Ureter (tissue), 1 donor: ENCODE measurements around the gene DNMT3A. TPM values are rescaled to one million over a fixed set of nuclear protein-coding genes. Genes with fewer than 3 reads are reported as not detected.

Source experiments
- DNase-seq: peaks from one replicate; pipeline ENCODE4 v3.0.0-alpha.2; 2020; ENCODE audit warnings: low spot score
- total RNA-seq: library from RNA; stranded (reverse); gene quantifications from one replicate; pipeline ENCODE4 v1.2.4, GENCODE V29; 2023
- donor health status: DM: yes; HTN: yes; CAD: no.

Gene DNMT3A
- total RNA-seq, 1 donor from 2014 or later: 40.1 TPM

DNA sequence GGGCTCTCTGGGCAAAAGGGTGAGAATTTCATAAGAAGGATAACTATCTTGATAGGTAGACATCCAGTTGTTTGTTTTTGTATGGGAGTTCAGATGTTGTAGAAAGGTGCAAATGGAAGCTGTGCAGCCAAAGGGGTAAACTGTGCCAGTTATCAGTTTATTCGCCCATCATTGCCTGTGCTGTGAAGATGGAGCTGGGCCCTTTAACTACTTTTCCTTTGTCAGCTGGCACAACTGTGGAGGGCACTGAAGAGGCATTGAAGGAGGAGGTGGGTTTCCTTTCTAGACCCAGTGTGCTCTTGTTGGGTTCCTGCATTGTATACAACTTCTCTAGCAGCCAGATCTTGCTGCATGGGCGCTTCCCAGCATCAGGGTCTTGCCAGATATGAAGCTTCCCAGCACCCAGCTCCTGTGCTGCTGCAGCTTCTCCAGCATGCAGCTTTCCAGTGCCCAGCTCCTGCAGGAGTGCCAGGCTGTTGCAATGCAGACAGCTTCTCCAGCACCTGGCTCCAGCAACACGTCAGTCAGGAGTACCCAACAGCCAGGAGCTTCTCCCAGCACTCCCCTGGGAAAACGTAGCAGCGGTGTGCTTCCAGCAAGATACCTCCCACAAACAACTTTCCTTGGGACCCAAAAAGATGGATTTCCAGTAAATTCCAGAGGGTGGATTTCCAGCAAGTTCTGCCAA lies 15.3 kb downstream of the DNMT3A start:
- no peak for DNase-seq

DNA sequence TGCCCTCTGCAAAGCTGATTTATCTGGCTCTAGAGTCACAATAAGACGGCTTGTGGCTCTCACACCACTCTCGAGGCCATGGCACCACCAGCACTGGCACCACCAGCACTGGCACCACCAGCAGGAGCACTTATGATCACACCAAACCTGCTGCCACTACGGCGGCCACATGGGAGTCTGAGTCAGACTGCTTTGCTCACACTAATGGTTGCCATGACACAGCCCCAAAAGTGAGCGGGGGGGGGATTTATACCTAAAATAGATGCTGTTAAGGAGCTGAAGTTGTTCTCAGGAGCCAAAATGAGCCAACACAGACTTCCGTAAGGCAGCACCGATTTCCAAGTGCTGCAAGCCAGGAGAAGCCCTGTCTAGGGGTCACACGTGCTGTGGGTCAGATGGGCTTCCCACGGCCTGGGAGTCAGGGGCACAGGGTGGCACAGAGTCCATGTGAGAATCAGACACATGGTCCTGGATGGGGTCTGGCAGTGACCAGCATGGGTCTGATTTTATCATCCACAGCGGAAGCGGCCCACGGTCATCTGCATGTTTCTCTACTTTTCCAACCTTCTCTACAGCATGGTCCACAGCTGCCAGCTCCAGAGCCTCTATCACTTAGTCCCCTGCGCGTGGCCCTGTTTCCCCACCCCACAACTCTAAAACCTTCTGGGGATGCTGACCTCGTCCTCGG lies 16.7 kb downstream of the DNMT3A start:
- DNase-seq: no peak

DNA sequence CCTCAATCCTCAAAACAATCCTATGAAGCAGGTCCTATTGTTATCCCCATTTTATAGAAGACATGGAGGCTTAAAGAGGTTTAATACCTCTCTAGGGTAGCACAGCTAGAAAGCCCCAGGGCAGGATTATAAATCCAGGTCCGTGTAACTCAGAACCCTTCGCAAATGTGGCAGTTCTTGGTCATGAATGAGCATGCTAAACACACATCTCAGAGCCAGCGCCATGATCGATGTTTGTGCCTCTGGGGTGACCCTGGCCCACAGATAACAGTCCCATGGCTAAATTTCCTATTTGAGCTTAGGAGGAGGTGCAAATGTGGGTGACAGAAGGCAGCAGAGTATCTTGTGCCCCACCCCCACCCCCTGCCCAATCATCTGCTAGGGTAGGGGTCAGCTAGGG lies 17.5 kb downstream of the DNMT3A start:
- DNase-seq: no peak

DNA sequence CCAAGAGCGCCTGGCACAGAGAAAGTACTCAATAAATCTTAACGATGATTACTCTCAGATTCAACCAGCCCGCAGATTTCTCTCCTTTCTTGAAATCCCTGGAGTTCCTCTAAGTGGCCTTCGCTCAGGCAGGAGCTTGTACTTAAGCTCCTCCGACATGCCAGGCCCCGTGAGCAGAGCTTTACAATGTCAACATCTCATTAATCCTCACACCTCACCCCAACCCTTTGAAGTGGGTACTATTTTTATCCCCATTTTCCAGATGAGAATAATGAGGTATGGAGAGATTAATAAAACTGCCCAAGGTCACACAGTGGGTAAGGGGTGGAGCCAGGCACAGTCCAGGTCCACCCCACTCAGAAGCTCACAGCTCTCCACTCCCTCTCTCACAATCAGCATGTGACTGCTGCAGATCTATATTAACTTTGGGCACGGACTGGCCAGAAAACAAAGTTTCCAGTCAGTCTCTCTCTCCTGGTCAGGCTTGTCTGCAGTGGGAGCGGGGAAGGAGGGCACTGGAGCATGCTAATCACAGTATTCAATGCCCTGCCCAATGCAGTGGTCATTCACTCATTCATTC lies 18.0 kb downstream of the DNMT3A start:
- DNase-seq: no peak

DNA sequence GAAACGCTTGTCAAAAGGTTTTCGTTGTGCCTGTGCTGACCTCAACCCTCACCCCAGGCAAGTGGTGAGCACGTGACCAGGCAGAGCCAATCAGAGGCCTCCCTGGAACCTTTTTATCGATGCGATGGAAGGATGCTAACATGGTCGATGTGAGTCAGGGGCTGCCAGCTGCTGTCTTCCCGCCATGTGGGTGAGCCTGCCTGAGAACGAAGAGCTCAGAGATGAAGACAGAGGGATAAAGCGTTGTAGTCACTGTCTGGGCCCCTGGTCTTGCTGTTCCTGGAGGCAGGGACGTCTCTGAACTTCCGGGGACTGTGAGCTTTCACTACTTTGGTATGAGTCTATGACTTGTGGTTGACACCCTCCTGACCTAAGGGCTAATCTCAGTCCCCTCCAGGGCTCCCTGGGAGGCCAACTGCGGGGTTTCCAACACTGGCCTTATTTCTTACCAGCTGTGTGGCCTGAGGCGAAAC lies 18.6 kb downstream of the DNMT3A start:
- DNase-seq: no peak

DNA sequence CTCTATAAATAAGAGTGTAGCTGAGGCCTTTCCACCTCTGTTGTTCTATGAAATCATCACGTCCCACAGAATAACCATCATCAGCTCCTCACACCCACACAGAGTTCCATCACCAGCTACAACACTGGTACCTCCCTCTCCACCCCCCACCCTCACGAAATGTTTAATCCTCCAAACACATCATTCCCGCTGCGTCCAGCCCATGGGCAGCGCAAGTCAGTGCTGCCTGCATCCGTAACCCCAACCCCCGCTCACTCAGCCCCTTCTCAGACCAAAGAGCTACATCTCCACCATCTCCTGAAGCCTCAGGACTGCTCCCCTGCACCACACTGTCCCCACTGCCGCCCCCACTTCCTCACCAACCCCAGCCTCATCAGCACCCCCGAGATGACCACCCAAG lies 19.4 kb downstream of the DNMT3A start:
- DNase-seq: no peak

DNA sequence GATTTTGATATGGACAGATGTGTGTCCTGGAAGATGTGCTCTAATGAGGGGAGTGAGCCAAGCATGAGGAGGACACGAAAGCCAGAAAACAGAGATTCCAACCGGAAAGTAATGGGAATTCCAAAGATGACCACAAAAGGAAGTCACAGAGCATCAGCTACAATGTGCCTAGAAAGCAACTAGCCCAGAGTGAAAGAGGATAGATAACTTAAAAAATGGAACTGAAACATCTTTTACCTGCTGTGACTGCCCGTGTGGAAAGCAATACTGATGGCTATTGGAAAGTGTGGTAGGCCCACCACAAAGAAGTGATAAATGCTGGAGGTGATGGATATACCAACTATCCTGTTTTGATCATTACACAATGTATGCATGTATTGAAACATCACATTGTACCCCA lies 21.6 kb downstream of the DNMT3A start:
- no peak for DNase-seq

DNA sequence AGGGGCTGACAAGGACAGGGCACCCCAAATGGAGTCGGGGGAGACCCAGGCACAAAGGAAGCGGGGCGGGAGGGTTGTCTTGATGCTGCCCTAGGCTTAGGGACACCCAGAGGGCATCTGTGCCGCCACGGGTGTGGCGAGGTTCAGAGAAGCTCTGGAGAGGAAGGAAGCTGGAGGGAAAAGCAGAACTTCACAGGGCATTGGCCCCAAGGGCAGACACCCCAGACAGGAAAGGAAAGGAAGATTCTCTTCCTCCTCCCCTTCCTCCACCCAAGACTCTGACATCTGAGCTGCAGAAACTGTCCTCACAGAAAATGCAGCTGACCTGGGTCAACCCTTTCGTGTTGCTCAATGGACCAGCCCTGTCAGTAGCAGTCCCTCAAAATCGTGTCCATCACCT lies 25.6 kb downstream of the DNMT3A start:
- no peak for DNase-seq

DNA sequence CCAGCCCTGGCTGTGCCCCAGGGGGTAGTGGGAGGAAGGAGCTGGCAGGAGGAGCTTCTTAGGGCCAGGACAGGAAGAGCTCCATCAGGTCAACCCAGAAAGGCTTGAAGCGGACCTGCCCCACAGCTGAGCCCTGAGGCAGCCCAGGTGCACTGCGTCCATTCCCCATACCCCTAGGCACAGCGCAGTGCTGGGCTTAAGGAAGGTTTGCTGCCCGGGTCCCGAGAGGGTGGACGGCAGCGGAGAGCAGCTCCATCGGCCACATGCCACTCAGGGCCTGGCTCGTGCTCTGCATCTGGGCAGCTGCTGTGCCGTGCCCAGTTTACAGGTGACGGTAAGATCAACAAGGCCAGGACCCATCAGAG lies 26.4 kb downstream of the DNMT3A start:
- DNase-seq: no peak

DNA sequence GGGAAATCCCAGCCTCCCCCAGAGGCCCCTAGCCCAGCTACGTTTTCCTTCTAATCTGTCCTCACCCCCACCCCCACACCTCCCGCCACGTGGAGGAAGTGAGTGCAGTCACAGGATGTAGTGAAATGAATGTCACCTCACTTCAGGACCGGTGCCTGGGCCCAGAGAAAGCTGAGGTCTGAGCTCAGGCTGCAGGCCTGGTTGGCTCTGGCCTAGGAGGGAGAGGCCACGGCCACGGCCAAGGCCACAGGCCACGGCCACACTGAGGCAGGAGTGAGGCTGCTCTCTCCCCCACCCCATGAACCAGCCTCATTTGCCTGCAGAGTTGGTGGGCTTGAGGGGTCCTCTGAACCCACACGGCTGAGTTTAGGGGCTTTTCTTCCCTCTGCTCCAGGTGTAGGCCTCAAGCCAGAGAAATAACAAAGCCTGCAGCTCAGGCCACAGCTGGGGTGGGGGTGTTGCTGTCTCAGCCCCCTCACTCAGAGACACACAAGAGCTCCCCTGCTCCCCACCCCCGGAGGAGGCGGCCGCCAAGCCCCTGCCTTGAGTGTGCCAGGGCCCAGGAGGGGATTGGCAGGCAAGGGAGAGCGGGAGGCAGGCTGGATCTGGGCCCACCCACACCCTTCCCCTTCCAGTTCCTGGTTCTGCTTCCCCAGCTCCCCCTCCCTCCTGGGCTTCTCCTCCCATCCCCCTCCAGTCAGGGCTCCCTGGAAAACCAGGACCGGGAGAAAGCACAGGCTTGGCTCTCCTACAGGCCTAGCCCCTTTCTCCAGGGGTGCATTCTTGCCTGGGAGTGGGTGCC lies 27.0 kb downstream of the DNMT3A start:
- DNase-seq: no peak

DNA sequence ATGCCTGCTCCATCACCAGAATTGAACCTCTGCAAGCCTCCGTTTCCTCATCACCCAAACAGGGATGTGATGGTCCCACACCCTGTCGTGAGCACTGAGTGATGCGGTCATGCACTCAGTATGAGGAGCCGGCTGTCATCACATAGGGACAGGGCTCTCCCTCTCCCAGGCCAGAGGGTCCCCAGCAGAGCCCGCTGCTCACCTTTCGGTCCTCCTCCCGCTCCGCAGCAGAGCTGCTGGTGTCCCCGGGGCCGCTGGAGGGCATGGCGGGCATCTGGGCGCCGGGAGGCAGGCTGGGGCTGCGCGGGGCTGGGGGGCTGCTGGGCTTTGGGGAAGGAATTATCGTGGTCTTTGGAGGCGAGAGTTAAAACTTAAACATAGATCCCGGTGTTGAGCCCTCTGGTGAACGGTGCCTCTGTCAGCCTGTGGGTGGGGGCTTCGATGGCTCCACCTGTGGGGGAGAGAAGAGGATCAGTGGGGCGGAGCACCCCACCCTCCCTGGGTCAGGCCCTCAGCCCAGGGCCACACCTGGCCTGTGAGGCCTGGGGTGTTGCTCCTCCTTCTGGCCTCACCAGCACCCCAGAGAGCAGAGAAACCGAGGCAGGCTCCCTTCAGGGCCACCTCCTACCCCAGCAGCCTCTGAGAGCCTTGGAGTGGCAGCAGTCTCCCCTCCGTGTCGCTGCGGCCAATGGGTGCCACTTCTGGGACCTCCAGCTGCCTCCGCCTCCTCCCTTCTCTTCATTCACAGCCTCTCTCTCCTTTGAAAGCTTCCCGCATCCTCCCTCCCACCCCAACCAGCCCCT lies 27.8 kb downstream of the DNMT3A start:
- DNase-seq: no peak

DNA sequence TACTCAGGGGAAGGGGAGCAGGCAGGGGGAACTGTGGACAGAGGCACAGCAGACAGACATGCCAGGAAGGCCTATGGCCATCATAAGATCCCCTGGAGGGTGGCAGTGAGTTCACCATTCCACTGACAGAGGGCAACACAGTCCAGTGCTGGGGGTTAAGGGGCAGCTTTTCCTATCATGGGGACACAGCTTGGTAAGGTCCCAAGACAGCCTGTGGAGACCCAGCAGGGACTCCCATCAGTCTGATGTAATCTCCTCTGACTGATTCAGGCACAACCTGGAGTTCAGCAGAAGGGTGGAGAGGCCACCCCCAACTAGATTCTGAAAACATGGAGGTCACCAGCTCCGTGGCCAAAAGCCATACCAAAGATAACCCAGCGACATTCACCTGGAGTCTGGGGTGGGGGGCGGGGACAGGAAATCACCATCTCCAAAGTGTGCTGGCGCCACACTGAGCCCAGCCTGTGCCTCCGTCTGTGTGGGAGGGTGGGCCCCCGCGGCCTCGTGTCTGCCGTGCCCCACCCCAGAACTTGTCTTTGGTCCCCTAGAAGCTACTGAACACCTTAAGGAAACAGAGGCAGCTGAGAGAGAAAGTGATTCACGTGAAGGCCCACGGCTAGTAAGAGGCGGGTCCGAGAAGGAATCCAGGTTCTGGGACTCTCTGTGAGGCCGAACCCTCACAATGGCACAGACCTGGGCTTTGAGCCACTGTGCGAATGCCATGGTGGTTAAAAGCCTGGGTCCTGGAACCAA lies 28.6 kb downstream of the DNMT3A start:
- no peak for DNase-seq

DNA sequence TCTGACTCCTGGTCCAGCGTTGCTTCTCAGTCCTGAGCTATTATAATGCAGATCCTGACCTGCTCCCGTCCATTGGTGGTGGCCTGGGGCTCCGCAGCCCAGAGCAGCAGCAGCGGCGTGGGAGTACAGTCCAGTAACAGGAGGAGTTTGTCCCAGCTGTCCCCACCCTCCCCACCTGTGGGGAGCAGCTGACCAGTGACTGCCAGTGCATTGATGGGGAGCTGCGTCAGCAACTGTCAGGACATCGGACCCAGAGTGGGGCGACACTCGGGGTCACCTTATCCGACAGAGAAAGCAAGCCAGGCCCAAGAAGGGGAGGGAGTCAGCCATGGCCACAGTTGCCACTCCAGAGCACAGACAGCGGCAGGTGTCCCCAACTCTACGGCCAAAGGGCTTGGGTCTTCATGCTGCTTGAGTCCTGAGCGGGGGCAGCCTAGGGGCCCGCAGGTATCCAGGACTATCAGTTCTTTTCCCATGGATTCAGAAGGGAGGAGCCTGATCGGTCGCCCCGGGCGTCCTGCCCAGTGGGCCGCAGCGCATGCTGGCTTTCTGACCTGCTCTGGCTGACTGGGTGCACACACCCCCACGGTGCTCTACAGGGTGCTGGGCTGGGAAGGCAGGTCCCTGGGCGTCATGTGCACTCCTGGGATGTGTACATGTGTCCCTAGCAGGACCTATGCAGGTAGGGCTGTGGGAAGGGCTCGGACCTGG lies 29.7 kb downstream of the DNMT3A start:
- no peak for DNase-seq

DNA sequence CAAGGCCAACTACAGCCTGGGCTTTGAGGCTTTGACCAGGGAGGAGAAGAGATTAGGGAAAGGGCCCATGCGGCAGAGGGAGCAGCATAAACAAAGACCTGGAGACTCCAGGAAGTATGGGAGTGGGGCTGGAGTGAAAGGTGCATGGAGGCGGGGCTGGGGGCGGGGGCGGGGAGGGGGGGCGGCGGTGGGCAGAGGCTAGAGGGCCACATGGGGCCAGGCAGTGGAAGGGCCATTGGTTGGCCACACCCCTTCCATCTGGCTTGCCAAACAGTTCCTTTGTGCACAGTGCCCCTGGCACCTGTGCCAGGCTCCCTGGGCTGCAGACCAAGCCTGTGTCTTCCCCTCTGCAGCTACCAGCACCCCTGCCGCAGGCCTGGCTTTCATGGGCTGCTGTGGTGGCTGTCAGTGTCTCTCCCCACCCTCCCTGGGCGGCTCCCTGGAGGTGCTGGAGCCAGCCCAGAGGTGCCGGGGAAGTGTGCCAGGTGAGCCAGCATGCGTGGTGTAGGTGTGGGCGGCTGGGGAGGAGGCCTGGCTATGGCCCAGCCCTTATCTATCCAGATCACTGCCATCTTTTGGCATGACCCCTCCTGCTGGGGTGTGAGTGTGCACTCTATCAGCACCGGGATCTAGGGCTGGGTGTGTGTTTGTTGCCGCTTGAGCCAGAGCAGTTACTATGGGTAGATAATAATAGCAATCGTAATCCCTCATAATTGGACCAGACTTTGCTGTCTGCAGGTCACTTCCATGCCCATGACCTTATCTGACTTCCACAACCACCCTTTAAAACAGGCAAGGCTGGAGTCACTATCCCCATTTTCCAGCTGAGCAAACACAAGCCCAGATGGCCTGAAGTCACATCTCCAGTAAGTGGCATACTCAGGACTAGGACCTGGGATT lies 30.5 kb downstream of the DNMT3A start:
- no peak for DNase-seq

DNA sequence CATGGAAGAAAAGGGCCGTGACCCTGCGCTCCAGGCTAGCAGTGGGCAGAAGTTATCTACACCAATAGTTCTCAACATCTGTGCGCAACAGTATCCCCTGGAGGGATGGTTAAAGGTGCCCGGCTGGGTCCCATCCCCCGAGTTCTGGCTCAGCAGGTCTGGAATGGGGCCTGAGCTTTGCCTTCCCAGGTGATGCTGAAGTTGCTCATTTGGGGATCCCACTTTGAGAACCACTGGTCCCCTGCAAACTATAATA lies 31.1 kb downstream of the DNMT3A start:
- DNase-seq: no peak

DNA sequence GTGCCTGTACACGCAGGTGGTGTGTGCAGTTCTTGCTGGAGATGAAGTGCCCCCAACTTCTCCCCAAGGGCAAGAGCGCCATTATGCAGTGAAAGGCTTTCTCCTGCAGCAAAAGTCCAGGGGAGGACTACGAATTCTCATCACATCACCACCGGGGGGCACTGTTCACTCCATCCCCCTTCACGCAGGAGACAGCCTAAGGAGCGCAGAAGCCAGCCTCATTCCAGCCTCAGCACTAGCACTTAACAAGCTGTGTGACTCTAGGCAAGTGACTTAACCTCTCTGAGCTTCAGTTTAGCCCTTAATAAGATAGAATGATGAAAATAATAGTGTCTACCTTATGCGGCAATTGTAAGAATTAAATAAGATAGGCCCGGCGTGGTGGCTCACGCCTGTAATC lies 32.3 kb downstream of the DNMT3A start:
- DNase-seq: no peak

DNA sequence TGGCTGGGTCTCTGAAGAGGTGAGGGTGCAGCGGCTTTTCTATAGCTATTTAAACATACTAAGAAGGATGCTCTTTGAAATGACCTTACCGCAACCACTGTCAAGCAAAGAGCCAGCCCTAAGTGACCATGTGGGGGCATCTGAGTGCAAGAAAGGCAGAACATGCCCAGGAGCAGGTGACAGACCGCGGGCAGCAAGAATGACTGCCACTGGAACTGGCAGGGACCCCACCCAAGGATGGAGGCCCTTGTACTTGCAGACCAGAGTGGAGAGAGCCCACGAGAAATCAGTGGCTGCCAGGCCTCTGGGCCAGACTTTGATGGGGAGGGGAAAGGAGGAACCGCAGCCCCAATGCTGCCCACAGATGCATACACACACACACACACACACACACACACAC lies 33.1 kb downstream of the DNMT3A start:
- DNase-seq: no peak

DNA sequence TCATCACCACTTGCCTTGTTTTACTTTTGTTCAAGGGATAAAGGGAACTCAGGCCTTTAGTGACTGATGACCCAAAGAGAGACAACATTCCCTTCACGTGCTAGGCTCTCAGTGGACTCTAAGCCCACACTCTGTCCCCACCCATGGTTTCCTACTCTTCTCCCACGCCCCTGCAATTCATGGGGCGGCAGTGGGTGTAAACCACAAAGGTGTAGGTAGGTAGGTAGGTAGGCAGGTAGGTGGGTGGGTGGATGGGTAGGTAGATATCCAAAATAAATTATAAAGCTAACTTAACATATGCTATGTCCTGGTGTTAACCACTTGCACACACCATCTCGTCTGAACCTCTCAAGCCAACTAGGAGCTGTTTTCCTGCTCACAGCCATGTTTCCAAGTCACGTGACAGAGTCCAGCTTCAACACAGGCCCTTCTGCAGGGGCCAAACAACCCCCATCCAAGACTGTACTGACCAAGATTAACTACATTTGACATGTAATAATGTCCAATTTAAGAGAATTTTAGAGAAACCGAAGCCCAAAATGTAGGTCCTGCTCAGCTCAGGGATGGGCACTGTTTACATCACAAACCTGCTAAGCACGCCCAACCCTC lies 33.7 kb downstream of the DNMT3A start:
- DNase-seq: no peak

DNA sequence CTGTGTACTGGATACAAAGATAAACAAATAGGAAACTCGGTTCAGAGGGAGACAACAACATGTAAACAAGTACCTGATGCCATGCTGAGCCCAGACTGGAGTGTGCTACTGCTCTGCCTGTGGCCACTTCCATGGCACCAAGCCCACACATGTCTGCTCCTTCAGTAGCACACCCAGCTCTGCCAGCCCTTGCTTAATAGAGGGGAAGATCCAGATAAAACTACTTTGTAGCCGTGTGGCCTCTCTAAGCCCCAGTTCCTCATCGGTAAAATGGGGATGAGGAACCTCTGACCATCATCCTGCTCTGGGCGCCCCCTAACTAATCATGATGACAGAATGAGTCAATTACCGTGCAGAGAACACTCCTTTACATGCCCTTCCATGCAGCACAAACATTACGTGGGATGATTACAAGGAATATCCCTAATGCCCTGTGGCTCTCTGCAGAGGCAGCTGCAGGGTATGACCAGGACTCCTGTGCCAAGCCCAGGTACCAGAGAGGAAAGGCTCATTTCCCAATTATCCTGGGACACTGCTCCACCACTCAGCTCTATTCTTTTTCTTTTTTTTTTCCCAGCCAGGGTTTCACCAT lies 34.9 kb downstream of the DNMT3A start:
- no peak for DNase-seq
